ENCODE data around the gene TRDN.

The TRDN gene

GRCh38 chr6:123393331-123393730, 243.4 kb downstream of the TRDN start:
- DNase-seq (ENCODE audit: low read depth) = peak; percentile 9
- no peak overlapping the region for H3K4me3 ChIP-seq (replicated peaks; ENCODE audit: low read depth, low read length)
- TF ChIP-seq CTCF (IDR thresholded peaks at IDR 0.05; ENCODE audit: low read length, missing control alignments) = peak; percentile 21

DNA sequence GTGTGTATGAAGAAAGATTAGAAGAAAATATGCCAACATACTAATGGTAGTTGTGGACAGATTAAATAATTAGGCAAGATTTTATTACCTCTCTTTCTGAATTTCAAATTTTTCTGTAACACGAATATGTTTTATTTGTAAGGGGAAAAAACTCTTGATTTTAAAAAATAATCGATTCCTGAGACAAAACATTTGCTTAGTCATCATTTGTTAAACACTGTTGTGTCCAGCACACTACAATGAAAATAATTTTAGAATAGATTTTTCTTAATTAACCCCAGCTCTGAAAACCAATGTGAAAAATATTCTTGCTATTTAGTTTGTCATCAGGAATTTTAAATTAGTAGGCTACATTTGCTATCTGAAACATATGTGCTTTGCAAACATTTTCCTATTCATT, 253.0 kb downstream of the TRDN start:
- TF ChIP-seq CTCF (IDR thresholded peaks at IDR 0.05; ENCODE audit: low read length, missing control alignments) = no peak
- H3K4me3 ChIP-seq (replicated peaks; ENCODE audit: low read depth, low read length) = no peak overlapping the region
- DNase-seq (ENCODE audit: low read depth) = no peak

GRCh38 chr6:123380257-123380656, 256.5 kb downstream of the TRDN start:
- H3K4me3 ChIP-seq (replicated peaks; ENCODE audit: low read depth, low read length) = no peak overlapping the region
- TF ChIP-seq CTCF (IDR thresholded peaks at IDR 0.05; ENCODE audit: low read length, missing control alignments) = peak; percentile 23
- peak; percentile 16 for DNase-seq (ENCODE audit: low read depth)

- no peak for TF ChIP-seq CTCF (IDR thresholded peaks at IDR 0.05; ENCODE audit: low read length, missing control alignments)
- no peak for DNase-seq (ENCODE audit: low read depth)
- no peak overlapping the region for H3K4me3 ChIP-seq (replicated peaks; ENCODE audit: low read depth, low read length)
Observed at GRCh38 chr6:123372737-123373136, 264.0 kb downstream of the TRDN start.

- no peak for DNase-seq (ENCODE audit: low read depth)
- H3K4me3 ChIP-seq (replicated peaks; ENCODE audit: low read depth, low read length) = no peak overlapping the region
Observed at GRCh38 chr6:123363912-123364311, 272.8 kb downstream of the TRDN start.

GRCh38 chr6:123360359-123360758, 276.4 kb downstream of the TRDN start:
- TF ChIP-seq CTCF (IDR thresholded peaks at IDR 0.05; ENCODE audit: low read length, missing control alignments) = no peak
- DNase-seq (ENCODE audit: low read depth) = no peak
- H3K4me3 ChIP-seq (replicated peaks; ENCODE audit: low read depth, low read length) = no peak overlapping the region

More at GRCh38 chr6:123363912-123364311, 272.8 kb downstream of the TRDN start:
- TF ChIP-seq CTCF (IDR thresholded peaks at IDR 0.05; ENCODE audit: low read length, missing control alignments) = no peak

GRCh38 chr6:123352705-123353104, 284.0 kb downstream of the TRDN start:
- DNase-seq (ENCODE audit: low read depth) = no peak
- H3K4me3 ChIP-seq (replicated peaks; ENCODE audit: low read depth, low read length) = no peak overlapping the region
- TF ChIP-seq CTCF (IDR thresholded peaks at IDR 0.05; ENCODE audit: low read length, missing control alignments) = no peak

Data from fibroblast of pulmonary artery (primary cell).